NCI-H526 (cell line): Measurements from ENCODE around the gene JKAMP.

ENCODE experiments used
- DNase-seq, 2 experiments: peaks; one replicate each; lab custom pipeline; 2025; lab: John Stamatoyannopoulos, UW

JKAMP gene

GRCh38 chr14:59540852-59541251, 56.5 kb downstream of the JKAMP start:
- peak in 1 of 2 experiments; percentile 7 for DNase-seq

- no peak for DNase-seq
Observed at GRCh38 chr14:59541731-59542130, 57.4 kb downstream of the JKAMP start.

- peak; percentile 75 to 85 for DNase-seq
Observed at GRCh38 chr14:59543873-59544272, 59.6 kb downstream of the JKAMP start.

GRCh38 chr14:59547310-59547709, 63.0 kb downstream of the JKAMP start:
- no peak for DNase-seq
